NCI-H2171 treated with DMSO at 0.1 percent for 48 hours (cell line): ENCODE data around the gene ERN1.
"Not testable (repeated sequence)": the region's sequence is repeated elsewhere in the genome, so short reads cannot be mapped to it uniquely, and the experiment has no call there.

ENCODE experiments used
- DNase-seq: peaks from one replicate; lab custom pipeline; 2025; lab: John Stamatoyannopoulos, UW

Gene ERN1

GRCh38 chr17:64129765-64130558 is at the start of gene ERN1:
Gene ERN1, minus strand, starts transcription at chr17:64130144. Its CDS starts 115 bp downstream, at chr17:64130029.
- DNase-seq, result peak; percentile 82

- DNase-seq, result not testable (repeated sequence)
These were observed 49.1 kb upstream of the ERN1 start for GRCh38 chr17:64179024-64179423.

GRCh38 chr17:64178011-64178825 is 48.3 kb upstream of the ERN1 start:
- no peak for DNase-seq

GRCh38 chr17:64177311-64178010 is 47.5 kb upstream of the ERN1 start:
- DNase-seq, result no peak

- DNase-seq, result no peak
These were observed 46.6 kb upstream of the ERN1 start for GRCh38 chr17:64176556-64176955.

- no peak for DNase-seq
These were observed 44.9 kb upstream of the ERN1 start for GRCh38 chr17:64174686-64175456.

- DNase-seq, result no peak
These were observed 43.7 kb upstream of the ERN1 start for GRCh38 chr17:64173646-64174045.

- DNase-seq, result no peak
These were observed 42.6 kb upstream of the ERN1 start for GRCh38 chr17:64172510-64172909.

- DNase-seq, result no peak
These were observed 41.1 kb upstream of the ERN1 start for GRCh38 chr17:64171041-64171440.

- no peak for DNase-seq
These were observed 40.3 kb upstream of the ERN1 start for GRCh38 chr17:64170286-64170685.

- DNase-seq, result not testable (repeated sequence)
These were observed 37.7 kb upstream of the ERN1 start for GRCh38 chr17:64167666-64168065.

- DNase-seq, result no peak
These were observed 36.9 kb upstream of the ERN1 start for GRCh38 chr17:64166876-64167275.

- no peak for DNase-seq
These were observed 35.4 kb upstream of the ERN1 start for GRCh38 chr17:64165347-64165746.

- DNase-seq, result no peak
These were observed 34.8 kb upstream of the ERN1 start for GRCh38 chr17:64164596-64165285.

- no peak for DNase-seq
These were observed 33.5 kb upstream of the ERN1 start for GRCh38 chr17:64163468-64163867.

- DNase-seq, result no peak
These were observed 32.6 kb upstream of the ERN1 start for GRCh38 chr17:64162554-64162953.

GRCh38 chr17:64161380-64162176 is 31.6 kb upstream of the ERN1 start:
- DNase-seq, result no peak

GRCh38 chr17:64160378-64160777 is 30.4 kb upstream of the ERN1 start:
- no peak for DNase-seq

GRCh38 chr17:64158831-64159590 is 29.1 kb upstream of the ERN1 start:
- no peak for DNase-seq

GRCh38 chr17:64158406-64158805 is 28.5 kb upstream of the ERN1 start:
- DNase-seq, result no peak
